Ovary (tissue), 3 donors: ENCODE results near the gene POLR3E.

Experiments
- CTCF ChIP-seq, 3 donors: fragments of 450-650 bp in 2 of 3; fragments of 200-600 bp in 1 of 3; IDR thresholded peaks; one replicate each; pipeline versions ENCODE4 v1.5.1 to v1.8.0; 2016 to 2022; ENCODE audit warnings: antibody characterized with exemption in 3 of 3, mild to moderate bottlenecking in 1 of 3
- EP300 ChIP-seq: sonication (generic); formaldehyde crosslinking; IDR thresholded peaks from one replicate; pipeline ENCODE4 v1.6.1; 2017; ENCODE audit warnings: antibody characterized with exemption
- POLR2A ChIP-seq: fragments of 450-650 bp; IDR thresholded peaks from one replicate; pipeline ENCODE4 v1.6.1; 2017; ENCODE audit warnings: antibody characterized with exemption, mild to moderate bottlenecking, moderate library complexity
- donor health status: DM: no; HTN: no; CAD: no.

GRCh38 chr16:22348291-22348690 is 51.1 kb downstream of the POLR3E start:
- no peak for TF ChIP-seq POLR2A
- TF ChIP-seq CTCF (IDR thresholded peaks at IDR 0.05): no peak
- TF ChIP-seq EP300: no peak
